HEK293T (cell line): Measurements from ENCODE around the gene FBXL7.

Source experiments
- CTCF ChIA-PET: fragments of 350-600 bp; formaldehyde crosslinking; extraction: SDS; loops from one replicate; lab custom pipeline; 2021; ENCODE audit warnings: antibody characterized with exemption, inconsistent platforms; lab: Yijun Ruan, JAX
- POLR2A ChIA-PET: fragments of 350-600 bp; formaldehyde crosslinking; extraction: SDS; loops from one replicate; lab custom pipeline; 2020; ENCODE audit warnings: antibody characterized with exemption, inconsistent platforms; lab: Yijun Ruan, JAX
- DNase-seq: peaks from one replicate; pipeline ENCODE4 v3.0.0; 2012; ENCODE audit warnings: mixed read lengths; ENCODE audit errors: extremely low spot score
- ARNT ChIP-seq: fragments of 450-650 bp; IDR thresholded peaks from 2 replicates; pipeline ENCODE4 v1.6.1; 2017; ENCODE audit warnings: mild to moderate bottlenecking
- BHLHE40 ChIP-seq: fragments of 450-650 bp; IDR thresholded peaks from 2 replicates; pipeline ENCODE4 v1.6.1; 2016; ENCODE audit warnings: mild to moderate bottlenecking, moderate library complexity, borderline replicate concordance
- CTBP1 ChIP-seq: fragments of 450-650 bp; IDR thresholded peaks from 2 replicates; pipeline ENCODE4 v1.6.1; 2016; ENCODE audit warnings: borderline replicate concordance
- ELF4 ChIP-seq: fragments of 450-650 bp; IDR thresholded peaks from 2 replicates; pipeline ENCODE4 v1.6.1; 2017; ENCODE audit warnings: antibody characterized with exemption
- FOXA1 ChIP-seq: fragments of 450-650 bp; IDR thresholded peaks from 2 replicates; pipeline ENCODE4 v1.6.1; 2016; ENCODE audit warnings: mild to moderate bottlenecking
- FOXK2 ChIP-seq: fragments of 450-650 bp; IDR thresholded peaks from 2 replicates; pipeline ENCODE4 v1.6.1; 2016; ENCODE audit warnings: mild to moderate bottlenecking
- FOXM1 ChIP-seq: fragments of 450-650 bp; IDR thresholded peaks from 2 replicates; pipeline ENCODE4 v1.6.1; 2017; ENCODE audit warnings: mild to moderate bottlenecking, borderline replicate concordance
- HDGF ChIP-seq: fragments of 450-650 bp; IDR thresholded peaks from 2 replicates; pipeline ENCODE4 v1.6.1; 2017; ENCODE audit warnings: antibody characterized with exemption, borderline replicate concordance
- L3MBTL2 ChIP-seq: fragments of 450-650 bp; conservative IDR thresholded peaks from 2 replicates; pipeline ENCODE4 v1.6.1; 2016; ENCODE audit warnings: mild to moderate bottlenecking
- LEF1 ChIP-seq: fragments of 450-650 bp; IDR thresholded peaks from 2 replicates; pipeline ENCODE4 v1.6.1; 2017; ENCODE audit warnings: mild to moderate bottlenecking, borderline replicate concordance
- NFRKB ChIP-seq: fragments of 450-650 bp; IDR thresholded peaks from 2 replicates; pipeline ENCODE4 v1.6.1; 2016; ENCODE audit warnings: mild to moderate bottlenecking, moderate library complexity
- PKNOX1 ChIP-seq: fragments of 450-650 bp; IDR thresholded peaks from 2 replicates; pipeline ENCODE4 v1.6.1; 2016
- SP1 ChIP-seq: fragments of 450-650 bp; IDR thresholded peaks from 2 replicates; pipeline ENCODE4 v1.6.1; 2017
- SUZ12 ChIP-seq: fragments of 450-650 bp; IDR thresholded peaks from 2 replicates; pipeline ENCODE4 v1.6.1; 2016; ENCODE audit warnings: mild to moderate bottlenecking
- TARDBP ChIP-seq: fragments of 450-650 bp; IDR thresholded peaks from 2 replicates; pipeline ENCODE4 v1.6.1; 2016
- ZNF384 ChIP-seq: fragments of 450-650 bp; IDR thresholded peaks from 2 replicates; pipeline ENCODE4 v1.6.1; 2016

Gene FBXL7

GRCh38 chr5:15844871-15845270 is 344.9 kb downstream of the FBXL7 start:
- POLR2A ChIA-PET: no interaction called here
- DNase-seq: no peak
- CTCF ChIA-PET: no interaction called here
- no peak for TF ChIP-seq FOXK2
- no peak for TF ChIP-seq PKNOX1
- TF ChIP-seq NFRKB: no peak
- no peak for TF ChIP-seq SP1
- no peak for TF ChIP-seq L3MBTL2
- TF ChIP-seq HDGF: no peak
- no peak for TF ChIP-seq TARDBP
- TF ChIP-seq FOXA1: no peak
- no peak for TF ChIP-seq FOXM1
- TF ChIP-seq ZNF384: no peak
- no peak for TF ChIP-seq CTBP1
- TF ChIP-seq ARNT: no peak
- TF ChIP-seq BHLHE40: no peak
- no peak for TF ChIP-seq LEF1
- TF ChIP-seq ELF4: no peak
- no peak for TF ChIP-seq SUZ12

GRCh38 chr5:15850536-15850935 is 350.6 kb downstream of the FBXL7 start:
- TF ChIP-seq CTBP1 (no peak), FOXA1 (no peak), ZNF384 (no peak), NFRKB (no peak), SUZ12 (no peak), FOXK2 (no peak), BHLHE40 (no peak), LEF1 (no peak), HDGF (no peak), SP1 (no peak), L3MBTL2 (no peak), FOXM1 (no peak), TARDBP (no peak), ELF4 (no peak), PKNOX1 (no peak), ARNT (no peak)
- DNase-seq: no peak
- POLR2A ChIA-PET: no interaction called here
- CTCF ChIA-PET: no interaction called here

- CTCF ChIA-PET: no interaction called here
Measured at GRCh38 chr5:15850939-15851341, 351.0 kb downstream of the FBXL7 start.

GRCh38 chr5:15852217-15852616 is 352.2 kb downstream of the FBXL7 start:
- TF ChIP-seq NFRKB (no peak), TARDBP (no peak), BHLHE40 (no peak), FOXA1 (no peak), SP1 (no peak), HDGF (no peak), FOXM1 (no peak), ZNF384 (no peak), ELF4 (no peak), ARNT (no peak), L3MBTL2 (no peak)
- ChIA-PET POLR2A (no interaction called here), CTCF (no interaction called here)
- DNase-seq: no peak

More at GRCh38 chr5:15850939-15851341, 351.0 kb downstream of the FBXL7 start:
- TF ChIP-seq BHLHE40 (no peak), HDGF (no peak), CTBP1 (no peak), ARNT (no peak), FOXM1 (no peak), SUZ12 (no peak), ZNF384 (no peak), PKNOX1 (no peak), FOXK2 (no peak), SP1 (no peak), L3MBTL2 (no peak), ELF4 (no peak), TARDBP (no peak), FOXA1 (no peak), NFRKB (no peak), LEF1 (no peak)
- DNase-seq: no peak
- POLR2A ChIA-PET: no interaction called here

GRCh38 chr5:15852949-15853348 is 353.0 kb downstream of the FBXL7 start:
- ChIA-PET POLR2A (no interaction called here), CTCF (no interaction called here)
- TF ChIP-seq ELF4 (no peak), CTBP1 (no peak), FOXM1 (no peak), L3MBTL2 (no peak), SP1 (no peak), ZNF384 (no peak), LEF1 (no peak), FOXK2 (no peak), ARNT (no peak), TARDBP (no peak), FOXA1 (no peak), PKNOX1 (no peak), SUZ12 (no peak), BHLHE40 (no peak), HDGF (no peak), NFRKB (no peak)
- no peak for DNase-seq
